Left lobe of liver (tissue), 2 donors: ENCODE results near the gene CSTA. TPM values are rescaled to one million over a fixed set of nuclear protein-coding genes. Genes with fewer than 3 reads are reported as not detected.
A peak's percentile ranks its signal among the peaks of the same experiment; 100 is the strongest.

Experiments
- ATAC-seq: fragments of 200-7000 bp; cut with Tn5 transposase; one replicate; pipeline ENCODE4 v1.9.1; 2020; ENCODE audit warnings: mild to moderate bottlenecking, moderate library complexity
- DNase-seq: peaks from one replicate; pipeline ENCODE4 v3.0.0-alpha.2; 2020; ENCODE audit warnings: low spot score
- total RNA-seq: library from RNA; stranded (reverse); gene quantifications from one replicate; pipeline ENCODE4 v1.2.1, GENCODE V29; 2021
- donor health status: DM: no; HTN: no; CAD: no; lungs with moderate emphysema.
- donor health status: DM: no; HTN: yes; CAD: no.

Gene CSTA
- total RNA-seq, 1 donor from 2014 or later, result 8.8 TPM

DNA sequence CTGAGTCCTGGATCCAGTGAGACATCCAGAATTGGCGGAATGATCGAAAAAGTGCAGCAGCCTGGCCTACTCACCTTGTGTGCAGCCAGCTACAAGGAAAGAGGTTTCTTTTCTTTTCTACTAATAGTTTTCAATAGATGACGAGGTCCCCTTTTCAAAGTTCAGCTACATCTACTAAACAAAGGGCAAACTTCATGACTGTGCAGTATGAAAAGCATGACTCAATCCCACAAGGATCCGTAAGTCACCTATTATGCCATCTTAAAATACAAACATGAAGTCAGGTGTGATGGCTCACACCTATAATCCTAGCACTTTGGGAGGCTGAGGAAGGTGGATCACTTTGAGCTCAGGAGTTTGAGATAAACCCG, 41.3 kb downstream of the CSTA start:
- ATAC-seq (no peak), DNase-seq (no peak)

DNA sequence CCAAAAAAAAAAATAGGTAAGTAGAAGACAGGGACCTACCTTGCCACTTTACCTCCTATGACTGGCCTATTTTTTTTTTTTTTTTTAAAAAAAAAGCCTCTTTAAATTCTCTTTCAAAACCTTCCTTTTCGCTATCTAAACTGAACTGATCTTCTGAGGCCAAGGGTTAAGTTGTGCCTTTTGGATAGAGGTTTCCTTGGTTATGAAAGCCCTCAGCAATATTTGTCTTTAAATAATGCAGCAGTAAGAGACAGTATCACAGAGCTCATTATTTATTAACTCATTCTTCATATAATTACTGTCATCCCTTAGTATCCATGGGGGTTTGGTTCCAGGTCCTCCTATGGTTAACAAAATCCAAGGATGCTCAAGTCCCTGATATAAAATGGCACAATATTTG, 49.0 kb downstream of the CSTA start:
- DNase-seq (no peak), ATAC-seq (peak; percentile 69)

DNA sequence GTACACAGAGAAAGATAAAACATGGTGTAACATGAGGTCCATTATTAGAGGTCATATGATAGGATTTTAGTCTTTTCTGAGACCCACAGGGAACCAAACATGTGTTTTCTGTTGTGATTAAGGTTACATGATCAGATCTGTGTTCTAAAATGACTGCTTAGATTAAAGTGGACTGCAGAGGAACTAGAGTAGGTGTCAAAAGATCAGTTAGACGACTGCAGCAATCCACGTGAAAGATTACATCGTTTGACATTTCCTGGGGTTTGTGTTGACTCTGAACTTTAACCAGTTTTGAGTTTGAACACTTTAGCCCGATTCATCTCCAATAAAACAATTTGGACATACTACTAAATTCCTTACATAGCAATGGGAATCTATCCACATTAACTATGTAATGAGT, 52.9 kb downstream of the CSTA start:
- ATAC-seq (no peak), DNase-seq (no peak)

DNA sequence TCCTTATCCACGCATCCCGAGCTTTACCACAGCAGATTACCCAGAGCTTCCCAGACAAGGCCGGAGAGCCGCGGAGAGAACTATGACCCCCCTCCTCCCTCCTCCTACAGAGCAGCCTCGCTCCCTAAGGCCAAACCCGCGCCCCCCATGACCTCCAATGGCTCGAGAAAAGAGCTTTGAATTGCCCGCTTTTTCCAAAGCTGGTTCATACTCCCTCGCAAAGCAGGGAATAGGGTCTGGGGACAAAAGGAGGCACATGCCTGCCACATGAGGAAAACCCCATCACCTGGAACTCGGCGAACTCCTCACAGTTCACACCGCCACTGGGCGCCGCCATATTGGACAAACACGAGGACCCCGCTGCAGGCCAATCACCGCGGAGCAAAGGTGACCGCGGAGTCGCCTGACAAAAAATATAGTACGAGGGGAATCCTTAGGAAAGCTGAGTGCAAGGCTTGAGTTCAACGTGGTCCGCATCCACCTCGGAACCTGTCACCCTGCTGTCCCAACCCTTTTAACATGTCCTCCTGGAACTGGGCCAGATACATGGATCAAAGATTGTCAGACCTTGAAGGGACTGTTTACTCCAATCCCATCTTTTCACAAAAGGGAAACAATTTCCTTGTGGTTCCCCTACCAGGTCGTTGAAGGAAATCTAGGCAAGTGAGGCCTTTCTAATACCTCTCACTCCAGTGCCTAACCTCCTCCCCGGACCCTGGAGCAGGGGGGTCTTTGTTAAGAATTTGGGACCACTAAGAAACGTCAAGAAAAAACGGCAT, 58.0 kb downstream of the CSTA start, which contains the start of gene MIX23:
Gene MIX23, minus strand, starts transcription at position 344 of the 779 bp plus-strand sequence. Its CDS starts 7 bp downstream, at position 337.
- DNase-seq (peak; percentile 87), ATAC-seq (peak; percentile 74)

DNA sequence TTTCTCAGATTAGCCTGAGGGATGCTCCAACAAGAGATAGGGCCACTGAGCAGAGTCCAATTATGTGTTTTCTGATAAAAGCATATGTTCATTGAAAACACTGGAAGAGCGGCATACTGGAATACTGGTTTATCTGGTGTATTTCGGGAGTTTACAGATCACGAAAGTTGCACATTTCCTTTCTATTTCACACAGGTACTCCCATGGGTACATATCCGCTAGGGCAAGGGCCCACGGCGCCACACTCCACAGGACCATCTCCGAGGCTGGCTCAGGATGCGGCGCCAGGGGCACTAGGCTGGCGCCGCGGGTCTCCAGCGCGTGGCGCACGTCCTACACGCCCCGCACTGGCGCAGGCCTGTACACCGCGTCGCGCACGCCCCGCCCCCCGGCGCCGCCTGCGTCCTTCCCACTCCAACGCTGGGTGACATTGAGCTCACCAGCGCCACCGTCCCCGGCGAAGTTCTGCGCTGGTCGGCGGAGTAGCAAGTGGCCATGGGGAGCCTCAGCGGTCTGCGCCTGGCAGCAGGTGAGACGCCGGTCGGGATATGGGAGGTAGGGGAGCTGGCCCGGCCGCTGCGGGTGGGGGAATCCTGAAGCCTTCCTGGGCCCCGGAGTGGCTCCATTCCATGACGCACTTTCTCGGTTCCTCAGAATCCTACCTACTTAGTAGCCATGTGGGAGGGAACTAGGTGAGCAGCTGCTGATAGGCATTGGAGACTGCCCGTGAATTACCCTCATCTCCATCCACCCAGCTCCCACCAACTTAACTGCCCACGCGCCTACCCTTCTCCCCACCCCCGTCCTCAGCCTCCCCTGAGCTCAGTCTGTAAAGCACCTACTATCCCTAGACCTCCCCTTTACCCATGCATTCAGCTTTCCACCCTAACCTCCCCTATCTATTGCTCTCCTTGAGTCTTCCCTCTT, 59.0 kb downstream of the CSTA start, which contains the start of gene FAM162A:
Gene FAM162A, plus strand, starts transcription at position 412 of the 927 bp plus-strand sequence. Its CDS starts 84 bp downstream, at position 496.
- peak; percentile 97 for DNase-seq
- ATAC-seq, result peak; percentile 94

DNA sequence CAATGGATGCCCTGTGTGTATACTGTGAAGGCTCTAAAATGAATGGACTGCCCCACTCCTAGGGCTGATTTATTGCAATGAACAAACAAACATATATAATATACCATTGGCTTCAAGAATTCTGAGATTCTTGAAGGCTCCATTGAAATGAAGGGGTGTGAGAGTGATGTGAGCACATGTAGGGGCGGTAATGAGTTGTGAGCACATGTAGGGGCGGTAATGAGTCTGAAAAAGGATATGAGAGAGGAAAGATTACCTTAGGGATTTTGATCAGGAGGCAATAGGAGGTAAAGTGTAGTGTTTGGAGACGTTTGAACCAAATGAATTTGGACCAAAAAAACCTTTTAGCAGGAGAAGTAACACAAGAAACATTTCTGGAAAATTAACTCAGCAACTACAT, 62.7 kb downstream of the CSTA start:
- ATAC-seq (no peak), DNase-seq (no peak)

DNA sequence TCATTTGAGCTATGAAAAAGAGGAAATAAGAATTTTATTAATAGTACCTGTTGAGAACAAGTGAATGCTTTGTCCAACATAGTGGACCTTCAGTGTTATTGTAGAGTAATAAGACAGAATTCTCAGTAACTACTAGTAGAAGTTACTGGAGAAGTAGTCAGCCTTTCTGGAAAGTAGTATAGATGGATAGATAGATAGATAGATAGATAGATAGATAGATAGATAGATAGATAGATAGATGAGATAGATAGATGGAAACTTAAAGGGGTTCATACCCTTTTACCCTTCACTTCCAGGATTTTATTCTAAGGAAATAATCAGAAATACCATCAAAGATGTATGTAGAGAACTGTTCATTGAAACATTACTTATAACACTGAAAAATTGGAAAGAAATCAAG, 64.1 kb downstream of the CSTA start:
- DNase-seq (no peak), ATAC-seq (no peak)

DNA sequence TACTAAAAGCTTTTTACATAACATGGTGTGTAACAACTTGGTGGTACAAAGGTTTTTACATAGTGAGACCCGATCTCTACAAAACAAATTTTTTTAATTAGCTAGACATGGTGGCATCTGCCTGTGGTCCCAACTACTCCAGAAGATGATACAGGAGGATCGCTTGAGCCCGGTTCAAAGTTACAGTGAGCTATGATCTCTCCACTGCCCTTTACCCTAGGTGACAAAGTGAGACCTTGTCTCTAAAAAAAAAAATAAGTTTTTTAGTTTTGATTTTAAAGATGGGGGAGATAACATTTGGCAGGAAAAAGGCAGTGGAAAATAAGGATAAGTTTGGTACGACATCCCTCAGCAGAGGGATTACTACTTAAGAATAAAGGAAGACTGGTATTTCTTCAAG, 64.8 kb downstream of the CSTA start:
- DNase-seq (no peak), ATAC-seq (peak; percentile 30)

DNA sequence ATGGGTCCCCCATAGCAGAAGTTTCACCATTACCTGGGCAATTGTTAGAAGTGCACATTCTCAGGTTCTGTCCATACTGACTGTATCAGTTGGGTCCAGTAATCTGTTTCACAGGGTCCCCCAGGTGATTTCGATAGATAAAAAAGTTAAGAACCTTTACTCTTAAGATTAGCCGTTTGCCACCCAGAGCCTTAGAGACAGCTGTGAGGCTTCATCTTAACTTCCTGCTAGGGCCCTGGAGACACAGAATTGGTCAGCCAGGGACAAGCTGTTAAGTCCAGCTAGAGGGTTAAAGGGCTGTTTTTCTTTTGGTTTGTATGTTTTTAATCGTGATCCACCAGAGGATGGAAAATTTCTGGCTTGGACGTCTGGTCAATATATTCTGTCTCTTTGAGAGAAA, 65.6 kb downstream of the CSTA start:
- DNase-seq, result no peak

More for the DNA sequence above, 65.6 kb downstream of the CSTA start:
- ATAC-seq, result peak; percentile 36

Other genes with a start within 250 kb of the CSTA start
- gene CASR, start 141.6 kb upstream of the CSTA start, total RNA-seq, result 0.30 TPM
- gene MIX23, start 58.0 kb downstream of the CSTA start, total RNA-seq, result 19.1 TPM
- 49.9 TPM for gene FAM162A, start 58.9 kb downstream of the CSTA start, total RNA-seq
- 2.3 TPM for gene WDR5B, start 90.8 kb downstream of the CSTA start, total RNA-seq
- gene KPNA1, start 189.7 kb downstream of the CSTA start, total RNA-seq, result 47.1 TPM
- 39.0 TPM for gene PARP9, start 239.1 kb downstream of the CSTA start, total RNA-seq
- 31.1 TPM for gene DTX3L, start 239.1 kb downstream of the CSTA start, total RNA-seq